Left ventricle myocardium superior (tissue), 1 donor: ENCODE data around the gene ATP4A. TPM values are rescaled to one million over a fixed set of nuclear protein-coding genes. Genes with fewer than 3 reads are reported as not detected.
A peak's percentile ranks its signal among the peaks of the same experiment; 100 is the strongest.

Experiments
- ATAC-seq: fragments of 200-7000 bp; cut with Tn5 transposase; one replicate; pipeline ENCODE4 v1.9.1; 2020; ENCODE audit warnings: mild to moderate bottlenecking, moderate library complexity
- DNase-seq: peaks from one replicate; pipeline ENCODE4 v3.0.0-alpha.2; 2020
- intact Hi-C: fragments of 100-400 bp; cut with micrococcal nuclease; formaldehyde crosslinking; loops from one replicate; pipeline ENCODE4 v1.11.0; 2022
- total RNA-seq: library from RNA; stranded (reverse); fragmentation: NEBNext Ultra II Directional; extraction: Animal tissue kit (Norgen Biotek cat#: 25700); gene quantifications from one replicate; pipeline ENCODE4 v1.2.1, GENCODE V29; 2021
- donor health status: DM: no; HTN: yes; CAD: no; lungs with severe emphysema.

Gene ATP4A
- total RNA-seq, 1 donor from 2014 or later = not detected

GRCh38 chr19:35509861-35510625 is 53.4 kb downstream of the ATP4A start:
- intact Hi-C loops = no loop called here
- peak; percentile 93 for ATAC-seq
- peak; percentile 86 for DNase-seq

- DNase-seq = no peak
These were observed 54.3 kb downstream of the ATP4A start for GRCh38 chr19:35509018-35509652.

GRCh38 chr19:35508129-35508528 is 55.3 kb downstream of the ATP4A start:
- intact Hi-C loops = no loop called here
- no peak for ATAC-seq
- DNase-seq = no peak

More at GRCh38 chr19:35509018-35509652, 54.3 kb downstream of the ATP4A start:
- peak; percentile 46 for ATAC-seq
- intact Hi-C loops = no loop called here

GRCh38 chr19:35507561-35507960 is 55.9 kb downstream of the ATP4A start:
- ATAC-seq (no peak), DNase-seq (no peak)
- intact Hi-C loops = no loop called here

GRCh38 chr19:35506011-35506410 is 57.4 kb downstream of the ATP4A start:
- DNase-seq (no peak), ATAC-seq (no peak)
- intact Hi-C loops = no loop called here

- ATAC-seq (peak; percentile 69), DNase-seq (no peak)
- intact Hi-C loops = no loop called here
These were observed 60.7 kb downstream of the ATP4A start for GRCh38 chr19:35502751-35503150.

- DNase-seq = no peak
- ATAC-seq = no peak
- intact Hi-C loops = no loop called here
These were observed 61.8 kb downstream of the ATP4A start for GRCh38 chr19:35501684-35502083.

GRCh38 chr19:35500611-35501010 is 62.8 kb downstream of the ATP4A start:
- DNase-seq (no peak), ATAC-seq (no peak)
- intact Hi-C loops = no loop called here

Other genes starting within 250 kb of the ATP4A start
- 0.52 TPM for gene CD22, start 234.5 kb downstream of the ATP4A start, total RNA-seq
- not detected for gene FFAR1, start 215.8 kb downstream of the ATP4A start, total RNA-seq
- gene FFAR3, start 205.2 kb downstream of the ATP4A start, total RNA-seq = not detected
- gene GPR42, start 192.6 kb downstream of the ATP4A start, total RNA-seq = not detected
- gene FFAR2, start 115.4 kb downstream of the ATP4A start, total RNA-seq = 0.27 TPM
- not detected for gene KRTDAP, start 73.2 kb downstream of the ATP4A start, total RNA-seq
- 16.1 TPM for gene DMKN, start 50.0 kb downstream of the ATP4A start, total RNA-seq
- gene SBSN, start 35.3 kb downstream of the ATP4A start, total RNA-seq = not detected
- gene GAPDHS, start 30.2 kb downstream of the ATP4A start, total RNA-seq = not detected
- gene TMEM147, start 18.0 kb downstream of the ATP4A start, total RNA-seq = 84.4 TPM
- gene PMIS2, start 22.5 kb upstream of the ATP4A start, total RNA-seq = not detected
- 3.9 TPM for gene HAUS5, start 49.1 kb upstream of the ATP4A start, total RNA-seq
- gene RBM42, start 65.4 kb upstream of the ATP4A start, total RNA-seq = 51.0 TPM
- gene ETV2, start 78.1 kb upstream of the ATP4A start, total RNA-seq = 0.27 TPM
- gene COX6B1, start 84.7 kb upstream of the ATP4A start, total RNA-seq = 1,553 TPM
- gene UPK1A, start 102.9 kb upstream of the ATP4A start, total RNA-seq = not detected
- not detected for gene ZBTB32, start 140.9 kb upstream of the ATP4A start, total RNA-seq
- 15.8 TPM for gene KMT2B, start 154.3 kb upstream of the ATP4A start, total RNA-seq
- gene IGFLR1, start 178.8 kb upstream of the ATP4A start, total RNA-seq = 3.2 TPM
- gene U2AF1L4, start 181.8 kb upstream of the ATP4A start, total RNA-seq = 18.4 TPM
- gene PSENEN, start 182.0 kb upstream of the ATP4A start, total RNA-seq = 41.3 TPM
- 8.3 TPM for gene LIN37, start 184.9 kb upstream of the ATP4A start, total RNA-seq
- gene HSPB6, start 193.4 kb upstream of the ATP4A start, total RNA-seq = 676 TPM
- gene PROSER3, start 194.5 kb upstream of the ATP4A start, total RNA-seq = 5.2 TPM
- gene ARHGAP33, start 211.9 kb upstream of the ATP4A start, total RNA-seq = 4.2 TPM
- gene PRODH2, start 249.2 kb upstream of the ATP4A start, total RNA-seq = not detected